ENCODE data around the gene IFIH1. TPM values are rescaled to one million over a fixed set of nuclear protein-coding genes. Genes with fewer than 3 reads are reported as not detected.

The IFIH1 gene
- total RNA-seq, 2 experiments from 2014 or later = 37.3 to 37.6 TPM

DNA sequence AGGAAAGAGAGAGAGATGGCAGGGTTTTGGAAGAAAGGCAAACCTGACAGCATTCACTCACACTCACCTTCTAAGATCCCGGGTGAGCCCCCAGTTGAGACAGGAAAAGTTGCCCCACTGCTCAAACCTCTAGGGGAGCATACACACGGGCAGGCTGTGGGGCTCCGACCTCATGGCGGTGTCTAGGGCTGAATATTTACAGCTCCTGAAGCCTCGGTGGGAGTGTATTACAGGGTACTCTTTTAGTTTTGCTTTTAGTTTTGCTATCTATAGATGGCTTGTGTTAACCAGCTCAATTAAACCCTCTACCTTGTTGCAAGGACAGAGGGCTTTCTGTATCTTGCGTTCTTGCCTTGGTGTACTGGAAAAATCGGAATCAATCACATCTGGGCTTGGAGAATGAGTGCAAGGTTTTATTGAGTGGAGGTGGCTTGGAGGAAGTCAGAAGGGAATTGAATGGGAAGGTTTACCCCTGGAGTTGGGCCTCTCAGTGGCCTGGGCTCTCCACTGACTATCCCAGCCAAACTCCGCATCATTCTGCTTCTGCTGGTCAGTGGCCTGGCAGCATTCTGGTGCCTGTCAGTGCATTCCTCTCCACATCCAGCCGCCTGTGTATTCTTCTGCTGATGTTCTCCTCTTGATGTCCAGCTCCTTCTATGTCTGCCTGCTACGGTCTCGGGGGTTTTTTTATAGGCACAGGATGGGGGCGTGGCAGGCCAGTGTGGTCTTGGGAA lies 10.1 kb upstream of the IFIH1 start:
- Mint-ChIP-seq H3K9me3 (ENCODE audit: insufficient read depth) (no peaks in the 10 kb centered on the region), H3K4me3 (no peak overlapping the region), H3K27me3 (ENCODE audit: low read depth) (no peaks in the 10 kb centered on the region), H3K27ac (no peak overlapping the region), H3K36me3 (ENCODE audit: low read depth) (peaks cover 3% of the 10 kb centered on the region), H3K4me1 (ENCODE audit: low read depth) (peaks cover 11% of the 10 kb centered on the region)
- DNase-seq (no peak), ATAC-seq (peak; percentile 63)
- ChIA-PET POLR2A (interaction anchor here (1.4 kb wide), 1 partner anchor 10 kb away, joined by 4 read pairs; the partner anchor contains the start of gene IFIH1), CTCF (interaction anchor here (1.4 to 1.7 kb wide), 3 partner anchors 10 to 108 kb away, joined by 4 to 6 read pairs (median 5); partner anchors contain the start of gene IFIH1)

DNA sequence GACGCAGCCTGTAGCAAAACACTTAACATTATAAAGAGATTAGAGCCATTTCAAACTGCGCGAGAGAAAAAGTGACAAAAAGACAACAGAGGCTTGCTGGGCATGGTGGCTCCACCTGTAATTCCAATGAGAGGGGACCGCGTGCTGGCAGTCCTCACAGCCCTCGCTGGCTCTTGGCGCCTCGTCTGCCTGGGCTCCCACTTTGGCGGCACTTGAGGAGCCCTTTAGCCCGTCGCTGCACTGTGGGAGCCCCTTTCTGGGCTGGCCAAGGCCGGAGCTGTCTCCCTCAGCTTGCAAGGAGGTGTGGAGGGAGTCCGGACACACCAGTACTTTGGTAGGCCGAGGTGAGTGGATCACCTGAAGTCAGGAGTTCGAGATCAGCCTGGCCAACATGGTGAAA lies 9.3 kb upstream of the IFIH1 start:
- ATAC-seq = no peak
- Mint-ChIP-seq H3K4me3 (no peak overlapping the region), H3K36me3 (ENCODE audit: low read depth) (peaks cover 1% of the 10 kb centered on the region), H3K27ac (no peak overlapping the region), H3K9me3 (ENCODE audit: insufficient read depth) (no peaks in the 10 kb centered on the region), H3K27me3 (ENCODE audit: low read depth) (no peaks in the 10 kb centered on the region), H3K4me1 (ENCODE audit: low read depth) (peaks cover 11% of the 10 kb centered on the region)
- DNase-seq = no peak
- ChIA-PET POLR2A (interaction anchor here (1.4 kb wide), 1 partner anchor 9 kb away, joined by 4 read pairs; the partner anchor contains the start of gene IFIH1), CTCF (interaction anchor here (1.6 to 3.4 kb wide), 2 partner anchors 8 to 9 kb away, joined by 5 to 15 read pairs; partner anchors contain the start of gene IFIH1)

DNA sequence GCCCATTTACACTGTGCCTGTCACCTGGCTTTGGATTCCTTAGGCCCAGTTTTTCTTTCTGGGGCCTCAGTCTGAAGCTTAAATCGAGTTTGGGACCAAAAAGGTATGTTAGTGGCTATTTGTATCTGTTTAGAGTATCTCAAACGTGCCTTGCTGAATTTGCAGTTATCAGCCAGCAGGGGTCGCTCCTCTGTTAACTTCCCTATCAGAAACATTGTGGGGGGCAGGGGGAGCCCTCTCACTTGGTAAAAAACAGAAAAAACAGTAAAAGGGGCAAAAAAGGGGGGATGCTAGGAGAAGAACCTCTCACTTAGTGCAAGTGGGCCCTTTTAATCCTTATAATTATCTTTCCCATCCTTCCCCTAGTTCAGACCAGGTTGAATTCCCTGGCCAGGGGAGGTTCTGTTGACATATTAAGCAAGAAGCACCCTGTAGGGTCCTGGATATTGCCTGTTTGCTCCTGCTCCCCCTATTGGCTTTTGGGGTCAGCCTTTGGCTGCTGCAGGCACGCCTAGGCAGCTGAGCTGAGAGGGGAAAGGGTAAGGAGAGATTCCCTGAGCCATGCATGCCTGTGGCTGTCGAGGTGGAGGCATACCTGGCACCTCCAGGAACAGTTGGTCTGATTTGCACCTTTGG lies 8.8 kb upstream of the IFIH1 start:
- H3K27me3 Mint-ChIP-seq (ENCODE audit: low read depth) = no peaks in the 10 kb centered on the region
- ATAC-seq = peak; percentile 37
- no peaks in the 10 kb centered on the region for H3K36me3 Mint-ChIP-seq (ENCODE audit: low read depth)
- peaks cover 11% of the 10 kb centered on the region for H3K4me1 Mint-ChIP-seq (ENCODE audit: low read depth)
- no peak overlapping the region for H3K4me3 Mint-ChIP-seq
- ChIA-PET POLR2A (no interaction called here), CTCF (interaction anchor here (0.6 to 3.4 kb wide), 5 partner anchors 8 to 16 kb away, joined by 3 to 15 read pairs (median 5); partner anchors contain the start of gene IFIH1)
- no peak overlapping the region for H3K27ac Mint-ChIP-seq
- peak; percentile 56 for DNase-seq
- no peaks in the 10 kb centered on the region for H3K9me3 Mint-ChIP-seq (ENCODE audit: insufficient read depth)

DNA sequence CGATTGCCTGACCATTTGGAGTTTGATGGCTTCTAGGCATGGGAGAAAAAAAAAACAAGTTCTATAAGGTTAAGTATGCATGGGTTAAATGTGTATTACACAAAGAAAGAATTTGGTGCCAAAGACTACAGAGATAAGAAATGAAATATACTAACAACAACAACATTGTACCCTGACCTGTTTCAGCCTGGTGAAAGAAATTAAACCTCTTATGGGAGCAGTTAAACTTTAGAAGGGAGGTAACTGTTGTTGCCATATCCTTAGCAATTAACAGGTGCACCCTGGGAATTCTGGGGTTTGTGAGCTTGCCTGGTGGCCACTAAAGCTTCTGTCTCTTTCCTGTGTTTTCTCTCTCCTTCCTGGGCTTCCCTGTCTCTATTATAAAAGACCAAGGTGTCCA lies 6.5 kb upstream of the IFIH1 start:
- peaks cover 5% of the 10 kb centered on the region for H3K36me3 Mint-ChIP-seq (ENCODE audit: low read depth)

DNA sequence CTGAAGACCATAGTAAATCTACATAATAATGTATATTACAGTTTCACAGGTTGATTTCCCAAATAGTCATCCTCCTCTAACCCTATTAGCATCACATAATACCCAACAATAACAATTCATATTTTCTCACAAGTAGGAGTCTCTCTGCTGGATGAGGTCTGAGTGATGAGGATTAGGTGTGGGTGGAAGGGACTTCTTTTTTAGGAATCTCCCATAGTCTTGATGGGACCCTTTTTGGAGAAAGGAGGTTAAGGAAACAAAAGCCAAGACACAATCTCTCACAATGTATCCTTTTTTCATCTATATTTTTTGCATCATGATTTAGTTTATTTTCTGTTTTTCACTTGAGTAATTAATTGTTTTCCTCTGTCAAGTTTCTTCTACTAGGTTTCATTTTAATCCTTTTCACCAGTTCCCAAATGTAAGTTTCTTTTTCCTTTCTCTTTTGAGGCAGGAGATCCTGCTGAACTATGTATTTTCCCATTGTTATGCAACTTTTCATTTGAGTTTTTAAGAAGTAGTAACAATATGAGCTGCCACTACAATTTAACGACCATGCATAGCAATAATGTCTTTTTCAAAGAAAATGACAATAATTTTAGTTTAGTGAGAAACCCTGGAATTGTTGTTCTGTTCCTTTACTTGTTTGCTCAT lies 2.5 kb upstream of the IFIH1 start:
- Mint-ChIP-seq H3K4me3 (no peak overlapping the region), H3K27me3 (ENCODE audit: low read depth) (no peaks in the 10 kb centered on the region), H3K27ac (no peak overlapping the region), H3K36me3 (ENCODE audit: low read depth) (peaks cover 13% of the 10 kb centered on the region), H3K9me3 (ENCODE audit: insufficient read depth) (no peaks in the 10 kb centered on the region), H3K4me1 (ENCODE audit: low read depth) (peaks cover 38% of the 10 kb centered on the region)
- DNase-seq (no peak), ATAC-seq (no peak)
- POLR2A ChIA-PET = no interaction called here
- CTCF ChIA-PET = interaction anchor here (1.5 to 4.3 kb wide), 3 partner anchors 14 to 22 kb away, joined by 4 to 53 read pairs (median 28); no protein-coding TSS in a partner anchor

More for the DNA sequence above, 6.5 kb upstream of the IFIH1 start:
- no peak for DNase-seq
- Mint-ChIP-seq H3K4me3 (no peak overlapping the region), H3K27me3 (ENCODE audit: low read depth) (no peaks in the 10 kb centered on the region), H3K4me1 (ENCODE audit: low read depth) (peaks cover 26% of the 10 kb centered on the region), H3K9me3 (ENCODE audit: insufficient read depth) (no peaks in the 10 kb centered on the region), H3K27ac (no peak overlapping the region)
- ChIA-PET CTCF (interaction anchor here (3.4 kb wide), 1 partner anchor 11 kb away, joined by 15 read pairs; no protein-coding TSS in a partner anchor), POLR2A (no interaction called here)
- ATAC-seq = no peak

DNA sequence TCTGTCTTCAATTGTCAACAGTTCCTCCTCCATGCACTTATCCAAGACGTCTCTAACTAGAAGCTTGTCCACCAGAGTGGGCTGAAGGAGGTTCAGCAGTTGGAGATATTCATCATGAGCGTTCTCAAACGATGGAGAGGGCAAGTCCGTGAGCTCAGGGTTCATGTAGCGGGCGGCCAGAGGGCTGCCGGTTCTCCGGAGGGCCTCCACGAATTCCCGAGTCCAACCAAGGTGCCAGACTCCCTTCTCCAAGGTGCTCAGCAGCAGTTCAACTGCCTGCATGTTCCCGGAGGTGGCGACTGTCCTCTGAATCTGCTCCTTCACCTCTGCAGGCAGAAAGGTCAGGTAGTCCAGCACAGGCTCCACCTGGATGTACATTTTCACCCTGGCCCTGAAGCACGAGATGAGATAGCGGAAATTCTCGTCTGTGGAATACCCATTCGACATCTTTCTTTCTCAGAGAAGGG lies 590 bp downstream of the IFIH1 start:
- ChIA-PET POLR2A (interaction anchor here (0.6 to 2.9 kb wide), 13 partner anchors 9 to 376 kb away, joined by 3 to 12 read pairs (median 4); partner anchors contain the start of gene GCA), CTCF (interaction anchor here (1.0 to 4.3 kb wide), 8 partner anchors 9 to 310 kb away, joined by 3 to 53 read pairs (median 8); partner anchors contain the start of gene GCA)
- H3K36me3 Mint-ChIP-seq (ENCODE audit: low read depth) = peaks cover 34% of the 10 kb centered on the region
- H3K4me1 Mint-ChIP-seq (ENCODE audit: low read depth) = peaks cover 63% of the 10 kb centered on the region
- peak overlapping the region; percentile 95 for H3K4me3 Mint-ChIP-seq
- peak; percentile 7 for ATAC-seq
- no peaks in the 10 kb centered on the region for H3K27me3 Mint-ChIP-seq (ENCODE audit: low read depth)
- peak; percentile 37 for DNase-seq
- H3K9me3 Mint-ChIP-seq (ENCODE audit: insufficient read depth) = no peaks in the 10 kb centered on the region
- peak overlapping the region; percentile 99 for H3K27ac Mint-ChIP-seq

DNA sequence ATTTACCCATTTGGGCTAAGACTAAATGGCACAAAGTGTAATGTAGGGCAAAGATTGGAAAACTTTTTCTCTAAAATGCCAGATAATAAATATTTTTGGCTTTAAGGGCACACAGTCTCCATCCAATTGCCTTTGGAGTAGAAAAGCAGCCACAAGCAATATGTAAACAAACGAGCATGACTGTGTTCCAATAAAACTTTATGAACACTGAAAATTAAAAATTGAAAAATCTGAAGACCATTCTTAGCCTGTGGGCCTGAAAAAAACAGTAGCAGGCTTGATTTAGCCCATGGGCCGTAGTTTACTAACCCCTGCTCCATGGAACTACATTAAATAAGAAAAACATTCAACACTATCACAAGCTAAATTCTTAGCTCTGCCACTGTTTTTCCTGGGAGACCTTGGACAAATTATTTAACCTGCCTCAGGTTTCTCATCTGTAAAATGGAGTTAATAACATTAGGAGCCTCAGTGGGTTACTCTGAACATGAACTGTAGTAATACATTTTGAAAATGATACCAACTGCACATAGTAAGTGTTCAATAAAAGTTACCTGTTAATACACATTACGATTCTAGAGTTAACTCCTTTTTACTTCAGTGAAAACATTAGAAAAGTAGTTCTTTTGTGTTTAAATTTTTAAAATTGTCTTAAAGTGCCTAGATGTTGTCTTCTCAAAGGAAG lies 1.3 kb downstream of the IFIH1 start:
- H3K27me3 Mint-ChIP-seq (ENCODE audit: low read depth) = no peaks in the 10 kb centered on the region
- ATAC-seq = no peak
- H3K27ac Mint-ChIP-seq = peak overlapping the region; percentile 99
- no peak for DNase-seq
- H3K36me3 Mint-ChIP-seq (ENCODE audit: low read depth) = peaks cover 37% of the 10 kb centered on the region
- H3K9me3 Mint-ChIP-seq (ENCODE audit: insufficient read depth) = no peaks in the 10 kb centered on the region
- ChIA-PET CTCF (interaction anchor here (1.3 to 4.3 kb wide), 6 partner anchors 8 to 96 kb away, joined by 3 to 53 read pairs (median 12); partner anchors contain the start of gene GCA), POLR2A (interaction anchor here (0.6 to 2.9 kb wide), 5 partner anchors 11 to 376 kb away, joined by 3 to 12 read pairs (median 8); partner anchors contain the start of gene GCA)
- peaks cover 70% of the 10 kb centered on the region for H3K4me1 Mint-ChIP-seq (ENCODE audit: low read depth)
- H3K4me3 Mint-ChIP-seq = peak overlapping the region; percentile 95

DNA sequence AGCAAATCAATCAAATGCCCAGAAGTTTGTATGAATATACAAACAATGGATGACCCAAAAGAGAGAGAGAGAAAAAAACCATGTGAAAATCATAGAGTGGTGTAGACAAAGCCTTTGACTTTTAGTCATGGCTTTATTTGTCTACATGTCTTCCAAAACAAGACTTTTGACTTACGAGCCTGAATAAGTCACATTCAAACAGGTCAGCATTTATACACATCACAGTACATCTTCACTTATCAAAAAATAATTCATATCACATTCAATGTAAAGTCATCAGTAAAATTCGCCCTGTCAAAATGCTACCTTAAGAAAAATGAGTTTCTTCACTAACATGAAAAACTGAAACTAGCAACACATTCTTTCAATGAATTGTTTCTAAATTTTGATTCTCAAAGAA lies 1.9 kb downstream of the IFIH1 start:
- no peak for ATAC-seq
- DNase-seq = no peak
- Mint-ChIP-seq H3K27ac (peak overlapping the region; percentile 99), H3K27me3 (ENCODE audit: low read depth) (no peaks in the 10 kb centered on the region), H3K9me3 (ENCODE audit: insufficient read depth) (no peaks in the 10 kb centered on the region), H3K4me3 (peak overlapping the region; percentile 95), H3K36me3 (ENCODE audit: low read depth) (peaks cover 40% of the 10 kb centered on the region), H3K4me1 (ENCODE audit: low read depth) (peaks cover 75% of the 10 kb centered on the region)
- CTCF ChIA-PET = interaction anchor here (0.7 to 4.3 kb wide), 8 partner anchors 9 to 96 kb away, joined by 3 to 53 read pairs (median 4); no protein-coding TSS in a partner anchor
- POLR2A ChIA-PET = no interaction called here

DNA sequence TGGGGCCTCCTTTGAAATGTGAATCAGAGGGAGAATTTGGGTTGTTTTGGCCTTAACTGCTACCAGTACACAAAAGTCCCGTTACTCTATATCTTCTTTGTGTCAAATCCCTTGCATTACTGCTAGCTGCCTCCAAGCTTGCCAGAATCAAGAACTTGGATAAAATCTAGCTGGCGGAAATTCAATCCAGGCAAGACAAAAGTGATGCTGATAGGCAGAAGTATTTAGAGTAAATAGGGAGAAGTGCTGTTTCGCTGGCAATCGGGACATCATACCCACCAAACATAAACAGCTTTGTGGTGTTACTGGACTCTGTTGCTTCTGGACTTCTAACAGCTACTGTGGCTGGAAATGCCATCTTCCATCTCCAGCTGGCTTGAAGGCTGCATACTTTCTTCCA lies 2.5 kb downstream of the IFIH1 start:
- DNase-seq = no peak
- POLR2A ChIA-PET = no interaction called here
- Mint-ChIP-seq H3K27ac (no peak overlapping the region), H3K27me3 (ENCODE audit: low read depth) (no peaks in the 10 kb centered on the region), H3K36me3 (ENCODE audit: low read depth) (peaks cover 38% of the 10 kb centered on the region), H3K4me1 (ENCODE audit: low read depth) (peaks cover 73% of the 10 kb centered on the region), H3K4me3 (peak overlapping the region; percentile 95), H3K9me3 (ENCODE audit: insufficient read depth) (no peaks in the 10 kb centered on the region)
- CTCF ChIA-PET = interaction anchor here (0.7 to 1.8 kb wide), 8 partner anchors 9 to 95 kb away, joined by 3 to 10 read pairs (median 4); no protein-coding TSS in a partner anchor
- ATAC-seq = no peak

DNA sequence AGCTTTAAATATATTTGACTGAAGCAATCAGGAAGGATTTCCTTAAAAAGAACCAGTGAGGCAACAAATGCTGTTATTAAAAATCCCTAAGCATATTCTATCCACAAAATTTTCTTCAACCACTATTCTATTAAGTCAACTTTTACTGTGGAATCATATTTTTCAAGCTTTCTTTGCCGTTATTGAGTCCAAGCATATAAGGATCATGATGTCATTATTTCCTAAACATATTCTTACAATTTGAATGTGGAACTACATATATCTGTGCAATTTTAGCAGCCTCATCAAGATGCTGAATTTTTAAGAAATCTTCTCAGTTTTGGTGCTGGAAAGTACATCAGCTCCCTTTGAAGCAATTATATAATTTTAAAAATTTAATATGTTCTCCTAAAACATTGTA lies 5.6 kb downstream of the IFIH1 start:
- ATAC-seq = no peak
- ChIA-PET POLR2A (interaction anchor here (1.1 kb wide), 1 partner anchor 31 kb away, joined by 3 read pairs; no protein-coding TSS in a partner anchor), CTCF (interaction anchor here (0.9 to 2.2 kb wide), 8 partner anchors 10 to 160 kb away, joined by 3 to 19 read pairs (median 8); no protein-coding TSS in a partner anchor)
- DNase-seq = no peak
- Mint-ChIP-seq H3K36me3 (ENCODE audit: low read depth) (peaks cover 63% of the 10 kb centered on the region), H3K9me3 (ENCODE audit: insufficient read depth) (no peaks in the 10 kb centered on the region), H3K4me1 (ENCODE audit: low read depth) (peaks cover 70% of the 10 kb centered on the region), H3K4me3 (no peak overlapping the region), H3K27ac (no peak overlapping the region), H3K27me3 (ENCODE audit: low read depth) (no peaks in the 10 kb centered on the region)
